Measurements from ENCODE around the gene CDRT4. TPM values are rescaled to one million over a fixed set of nuclear protein-coding genes. Genes with fewer than 3 reads are reported as not detected.

The CDRT4 gene
- total RNA-seq, 1 donor, result 6.5 TPM

- no peak for TF ChIP-seq CTCF (IDR thresholded peaks at IDR 0.05; ENCODE audit: insufficient read depth, low read depth, low read length)
- H3K4me3 ChIP-seq (ENCODE audit: low read depth, low read length), result no peak overlapping the region
- no peak for DNase-seq (ENCODE audit: low read depth)
These were observed 30.2 kb downstream of the CDRT4 start for GRCh38 chr17:15437303-15437635.

DNA sequence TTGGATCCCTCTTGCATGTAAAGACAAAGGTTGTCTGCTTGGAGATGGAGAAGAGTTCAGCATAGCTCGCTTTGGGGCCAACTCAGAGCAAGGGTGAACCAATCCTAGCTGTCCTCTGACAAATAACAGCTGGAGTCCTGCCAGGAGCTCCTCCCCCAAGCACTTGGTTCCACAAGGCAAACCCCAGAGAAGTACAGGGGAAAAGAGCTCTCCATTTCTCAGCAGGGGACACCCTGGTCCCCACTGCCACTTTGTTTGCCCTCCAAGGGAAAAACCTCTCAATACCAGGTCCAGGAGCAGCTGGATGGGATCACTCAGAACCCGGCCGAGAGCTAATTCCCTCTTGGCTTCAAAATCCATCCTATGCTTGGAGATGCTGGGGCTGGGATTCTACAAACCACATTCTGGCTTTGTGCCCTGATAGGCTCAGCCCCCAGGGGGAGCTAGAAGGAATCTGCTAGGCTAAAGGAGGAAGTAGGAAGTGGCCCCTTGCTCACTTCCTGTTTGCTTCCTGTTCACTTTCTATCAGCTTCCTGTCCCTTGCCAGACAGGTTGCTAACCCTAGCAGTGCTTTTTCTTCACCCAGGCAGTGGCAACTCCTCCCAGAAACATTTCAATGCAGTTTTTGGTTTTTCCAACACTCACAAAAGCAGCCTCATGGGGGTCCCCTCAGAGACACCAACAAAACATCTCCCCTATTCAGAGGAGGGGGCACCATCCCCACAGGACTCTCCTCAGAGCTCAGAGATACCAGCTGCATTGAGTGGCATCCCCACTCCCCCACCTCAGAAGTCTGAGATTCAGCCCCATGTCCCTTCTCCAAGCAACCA lies 30.7 kb downstream of the CDRT4 start:
- TF ChIP-seq CTCF (IDR thresholded peaks at IDR 0.05; ENCODE audit: insufficient read depth, low read depth, low read length), result peak; percentile 33
- no peak overlapping the region for H3K4me3 ChIP-seq (ENCODE audit: low read depth, low read length)
- DNase-seq (ENCODE audit: low read depth), result peak; percentile 52

- DNase-seq (ENCODE audit: low read depth), result no peak
These were observed 32.5 kb downstream of the CDRT4 start for GRCh38 chr17:15434956-15435355.

GRCh38 chr17:15432807-15433611 lies 34.4 kb downstream of the CDRT4 start:
- peak; percentile 99 for DNase-seq (ENCODE audit: low read depth)
- no peak for TF ChIP-seq CTCF (IDR thresholded peaks at IDR 0.05; ENCODE audit: insufficient read depth, low read depth, low read length)
- no peak overlapping the region for H3K4me3 ChIP-seq (ENCODE audit: low read depth, low read length)

More at GRCh38 chr17:15434956-15435355, 32.5 kb downstream of the CDRT4 start:
- no peak overlapping the region for H3K4me3 ChIP-seq (ENCODE audit: low read depth, low read length)
- TF ChIP-seq CTCF (IDR thresholded peaks at IDR 0.05; ENCODE audit: insufficient read depth, low read depth, low read length), result no peak

- peak; percentile 72 for DNase-seq (ENCODE audit: low read depth)
- no peak for TF ChIP-seq CTCF (IDR thresholded peaks at IDR 0.05; ENCODE audit: insufficient read depth, low read depth, low read length)
These were observed 35.7 kb downstream of the CDRT4 start for GRCh38 chr17:15431766-15432165.

DNA sequence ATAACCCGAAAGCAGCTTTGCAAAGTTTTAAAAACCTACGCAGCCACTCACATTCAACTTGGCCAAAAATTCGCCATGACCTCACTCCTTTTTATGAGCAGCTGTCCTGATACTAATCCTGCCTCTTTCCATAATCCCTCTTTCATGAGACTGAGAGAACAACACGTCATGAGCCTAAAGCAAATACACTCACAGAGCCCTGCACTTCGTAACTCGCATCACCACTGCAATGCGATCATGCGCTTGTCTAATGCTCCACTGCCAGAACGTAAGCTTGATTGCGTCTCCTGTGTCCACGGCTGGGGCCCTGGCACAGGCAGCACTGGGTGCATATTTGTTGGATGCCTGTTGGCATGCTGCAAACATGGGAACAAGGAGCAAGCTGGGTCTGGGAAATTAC lies 36.2 kb downstream of the CDRT4 start:
- H3K4me3 ChIP-seq (ENCODE audit: low read depth, low read length), result no peak overlapping the region
- peak; percentile 100 for DNase-seq (ENCODE audit: low read depth)
- no peak for TF ChIP-seq CTCF (IDR thresholded peaks at IDR 0.05; ENCODE audit: insufficient read depth, low read depth, low read length)

More at GRCh38 chr17:15431766-15432165, 35.7 kb downstream of the CDRT4 start:
- H3K4me3 ChIP-seq (ENCODE audit: low read depth, low read length), result no peak overlapping the region

Data from fibroblast of villous mesenchyme (primary cell).